ENCODE data around the gene ARHGAP10.

DNA sequence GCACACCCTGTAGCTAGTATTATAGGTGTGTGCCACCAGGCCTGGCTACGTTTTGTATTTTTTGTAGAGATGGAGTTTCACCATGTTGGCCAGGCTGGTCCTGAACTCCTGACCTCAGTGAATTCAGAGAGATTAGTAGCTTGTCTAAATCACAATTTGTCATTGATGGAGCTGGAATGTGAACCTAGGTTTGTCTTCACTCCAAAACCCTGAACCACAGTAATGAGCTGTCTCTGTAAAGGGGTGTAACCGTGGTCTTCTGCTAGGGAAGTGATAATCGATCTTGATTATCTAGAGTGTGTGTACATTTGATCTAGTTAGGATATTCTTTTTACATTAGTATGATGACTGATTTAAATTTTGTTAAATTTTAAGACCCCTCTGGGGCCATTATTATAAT, 8.3 kb downstream of the ARHGAP10 start:
- TF ChIP-seq, protein P1, sequence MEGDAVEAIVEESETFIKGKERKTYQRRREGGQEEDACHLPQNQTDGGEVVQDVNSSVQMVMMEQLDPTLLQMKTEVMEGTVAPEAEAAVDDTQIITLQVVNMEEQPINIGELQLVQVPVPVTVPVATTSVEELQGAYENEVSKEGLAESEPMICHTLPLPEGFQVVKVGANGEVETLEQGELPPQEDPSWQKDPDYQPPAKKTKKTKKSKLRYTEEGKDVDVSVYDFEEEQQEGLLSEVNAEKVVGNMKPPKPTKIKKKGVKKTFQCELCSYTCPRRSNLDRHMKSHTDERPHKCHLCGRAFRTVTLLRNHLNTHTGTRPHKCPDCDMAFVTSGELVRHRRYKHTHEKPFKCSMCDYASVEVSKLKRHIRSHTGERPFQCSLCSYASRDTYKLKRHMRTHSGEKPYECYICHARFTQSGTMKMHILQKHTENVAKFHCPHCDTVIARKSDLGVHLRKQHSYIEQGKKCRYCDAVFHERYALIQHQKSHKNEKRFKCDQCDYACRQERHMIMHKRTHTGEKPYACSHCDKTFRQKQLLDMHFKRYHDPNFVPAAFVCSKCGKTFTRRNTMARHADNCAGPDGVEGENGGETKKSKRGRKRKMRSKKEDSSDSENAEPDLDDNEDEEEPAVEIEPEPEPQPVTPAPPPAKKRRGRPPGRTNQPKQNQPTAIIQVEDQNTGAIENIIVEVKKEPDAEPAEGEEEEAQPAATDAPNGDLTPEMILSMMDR (IDR thresholded peaks at IDR 0.05): no peak
- no peak for TF ChIP-seq EZH2 (IDR thresholded peaks at IDR 0.05; ENCODE audit: borderline replicate concordance, insufficient read depth, low read depth, low read length, poor library complexity, severe bottlenecking)

All from B cell (primary cell).